T-helper 1 cell treated with Interleukin-12 subunit alpha and Interleukin-12 subunit beta and Interleukin-4 antibody, amounts not matched to agents 30 μg/mL and 1 μg/mL, for 36 hours (primary cell): ENCODE data around the gene OLFML2B.

ENCODE experiments used
- H3K27ac Mint-ChIP-seq: one replicate; pipeline ENCODE4 v1.8.0; 2021; ENCODE audit warnings: mild to moderate bottlenecking, mixed read lengths
- H3K27me3 Mint-ChIP-seq: one replicate; pipeline ENCODE4 v1.8.0; 2021; ENCODE audit warnings: low read depth, mixed read lengths
- H3K36me3 Mint-ChIP-seq: one replicate; pipeline ENCODE4 v1.8.0; 2021; ENCODE audit warnings: low read depth, mixed read lengths
- H3K4me1 Mint-ChIP-seq: one replicate; pipeline ENCODE4 v1.8.0; 2021; ENCODE audit warnings: low read depth, mixed read lengths
- H3K4me3 Mint-ChIP-seq: one replicate; pipeline ENCODE4 v1.8.0; 2021; ENCODE audit warnings: mild to moderate bottlenecking, moderate library complexity, mixed read lengths
- H3K9me3 Mint-ChIP-seq: one replicate; pipeline ENCODE4 v1.8.0; 2021; ENCODE audit warnings: mixed read lengths

The OLFML2B gene

GRCh38 chr1:161987303-161987702 lies 36.4 kb downstream of the OLFML2B start:
- Mint-ChIP-seq H3K27ac (no peak overlapping the region), H3K9me3 (peaks cover 19% of the 10 kb centered on the region), H3K4me1 (no peaks in the 10 kb centered on the region), H3K4me3 (no peak overlapping the region), H3K27me3 (peaks cover 12% of the 10 kb centered on the region), H3K36me3 (no peaks in the 10 kb centered on the region)

DNA sequence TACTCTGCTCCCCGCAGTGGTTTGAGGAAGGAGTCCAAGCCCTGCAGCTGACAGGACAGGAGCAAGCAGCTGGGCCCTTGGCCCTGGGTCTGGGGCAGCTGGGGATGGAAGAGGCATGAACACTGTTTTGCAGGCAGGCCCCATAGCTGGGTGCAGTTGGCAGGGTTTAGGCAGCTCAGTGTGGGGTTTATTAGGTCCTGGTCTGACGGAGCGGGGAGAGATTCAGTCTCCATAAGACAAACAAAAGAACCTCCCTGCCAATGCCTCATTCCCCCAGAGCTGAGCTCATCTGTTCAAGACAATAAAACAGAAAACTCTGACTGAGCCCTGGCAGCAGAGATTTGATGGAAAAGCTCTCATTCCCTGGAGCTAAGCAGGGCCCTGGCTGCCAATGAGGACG lies 37.3 kb downstream of the OLFML2B start:
- no peaks in the 10 kb centered on the region for H3K36me3 Mint-ChIP-seq
- no peaks in the 10 kb centered on the region for H3K4me1 Mint-ChIP-seq
- no peak overlapping the region for H3K4me3 Mint-ChIP-seq
- H3K27ac Mint-ChIP-seq: no peak overlapping the region
- peaks cover 12% of the 10 kb centered on the region for H3K27me3 Mint-ChIP-seq
- H3K9me3 Mint-ChIP-seq: peaks cover 19% of the 10 kb centered on the region

DNA sequence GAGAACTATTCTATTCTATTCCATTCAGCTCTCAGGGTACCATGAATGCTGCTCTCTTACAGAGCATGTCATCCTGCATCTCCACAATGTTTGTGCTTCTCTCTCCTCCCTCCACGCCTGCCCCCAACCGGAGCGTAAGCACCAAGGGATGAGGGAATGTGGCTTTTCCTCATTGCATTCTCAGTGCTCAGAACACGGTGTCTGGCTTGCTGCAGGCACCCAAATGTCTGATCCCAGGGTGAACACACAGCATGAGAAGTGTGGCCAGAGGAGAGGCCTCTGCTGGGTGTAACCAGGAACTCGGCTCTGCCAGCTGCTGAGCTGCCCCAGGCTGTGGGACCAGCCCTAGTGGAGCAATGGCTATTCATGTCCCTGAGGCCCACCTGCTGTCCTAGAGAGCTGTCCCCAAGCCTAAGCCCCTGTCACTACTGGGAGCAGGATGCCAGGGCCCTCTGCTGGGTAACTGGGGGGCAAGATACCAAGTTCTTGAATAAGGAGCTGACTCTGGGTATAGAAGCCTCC lies 38.3 kb downstream of the OLFML2B start:
- Mint-ChIP-seq H3K27me3 (peaks cover 7% of the 10 kb centered on the region), H3K4me1 (no peaks in the 10 kb centered on the region), H3K9me3 (peaks cover 16% of the 10 kb centered on the region), H3K4me3 (no peak overlapping the region), H3K36me3 (no peaks in the 10 kb centered on the region), H3K27ac (no peak overlapping the region)

DNA sequence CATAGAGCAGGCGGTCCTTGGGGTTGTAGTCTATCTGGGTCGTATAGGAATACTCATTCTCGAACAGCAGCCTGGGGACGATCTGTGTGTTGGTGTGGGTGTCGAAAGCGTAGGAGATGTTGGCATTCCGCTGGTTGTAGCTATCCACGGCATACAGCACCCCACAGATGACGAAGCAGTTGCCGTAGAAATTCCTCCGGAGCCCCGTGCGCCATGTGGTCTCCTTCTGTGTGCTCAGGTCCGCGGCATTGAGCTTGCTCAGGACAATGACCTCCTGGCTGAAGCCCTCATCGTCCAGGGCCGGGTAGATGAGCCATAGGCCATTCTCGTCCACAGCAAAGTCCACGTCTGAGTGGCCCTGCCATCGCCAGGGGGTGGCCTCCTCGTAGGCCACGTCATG lies 39.9 kb downstream of the OLFML2B start:
- Mint-ChIP-seq H3K27ac (no peak overlapping the region), H3K4me1 (no peaks in the 10 kb centered on the region), H3K36me3 (no peaks in the 10 kb centered on the region), H3K4me3 (no peak overlapping the region), H3K9me3 (peaks cover 11% of the 10 kb centered on the region), H3K27me3 (peaks cover 3% of the 10 kb centered on the region)

GRCh38 chr1:161982917-161983316 lies 40.8 kb downstream of the OLFML2B start:
- H3K36me3 Mint-ChIP-seq: no peaks in the 10 kb centered on the region
- H3K4me1 Mint-ChIP-seq: no peaks in the 10 kb centered on the region
- H3K27ac Mint-ChIP-seq: no peak overlapping the region
- no peak overlapping the region for H3K4me3 Mint-ChIP-seq
- H3K27me3 Mint-ChIP-seq: peaks cover 3% of the 10 kb centered on the region
- H3K9me3 Mint-ChIP-seq: peaks cover 8% of the 10 kb centered on the region

GRCh38 chr1:161982507-161982895 lies 41.2 kb downstream of the OLFML2B start:
- peaks cover 6% of the 10 kb centered on the region for H3K9me3 Mint-ChIP-seq
- no peak overlapping the region for H3K4me3 Mint-ChIP-seq
- H3K27me3 Mint-ChIP-seq: peaks cover 3% of the 10 kb centered on the region

GRCh38 chr1:161981735-161982506 lies 41.7 kb downstream of the OLFML2B start:
- no peaks in the 10 kb centered on the region for H3K4me1 Mint-ChIP-seq
- peaks cover under 1% of the 10 kb centered on the region for H3K9me3 Mint-ChIP-seq
- H3K27ac Mint-ChIP-seq: no peak overlapping the region
- no peak overlapping the region for H3K4me3 Mint-ChIP-seq
- H3K36me3 Mint-ChIP-seq: no peaks in the 10 kb centered on the region
- H3K27me3 Mint-ChIP-seq: no peaks in the 10 kb centered on the region

More at GRCh38 chr1:161982507-161982895, 41.2 kb downstream of the OLFML2B start:
- Mint-ChIP-seq H3K4me1 (no peaks in the 10 kb centered on the region), H3K36me3 (no peaks in the 10 kb centered on the region), H3K27ac (no peak overlapping the region)

GRCh38 chr1:161981126-161981525 lies 42.5 kb downstream of the OLFML2B start:
- no peak overlapping the region for H3K27ac Mint-ChIP-seq

DNA sequence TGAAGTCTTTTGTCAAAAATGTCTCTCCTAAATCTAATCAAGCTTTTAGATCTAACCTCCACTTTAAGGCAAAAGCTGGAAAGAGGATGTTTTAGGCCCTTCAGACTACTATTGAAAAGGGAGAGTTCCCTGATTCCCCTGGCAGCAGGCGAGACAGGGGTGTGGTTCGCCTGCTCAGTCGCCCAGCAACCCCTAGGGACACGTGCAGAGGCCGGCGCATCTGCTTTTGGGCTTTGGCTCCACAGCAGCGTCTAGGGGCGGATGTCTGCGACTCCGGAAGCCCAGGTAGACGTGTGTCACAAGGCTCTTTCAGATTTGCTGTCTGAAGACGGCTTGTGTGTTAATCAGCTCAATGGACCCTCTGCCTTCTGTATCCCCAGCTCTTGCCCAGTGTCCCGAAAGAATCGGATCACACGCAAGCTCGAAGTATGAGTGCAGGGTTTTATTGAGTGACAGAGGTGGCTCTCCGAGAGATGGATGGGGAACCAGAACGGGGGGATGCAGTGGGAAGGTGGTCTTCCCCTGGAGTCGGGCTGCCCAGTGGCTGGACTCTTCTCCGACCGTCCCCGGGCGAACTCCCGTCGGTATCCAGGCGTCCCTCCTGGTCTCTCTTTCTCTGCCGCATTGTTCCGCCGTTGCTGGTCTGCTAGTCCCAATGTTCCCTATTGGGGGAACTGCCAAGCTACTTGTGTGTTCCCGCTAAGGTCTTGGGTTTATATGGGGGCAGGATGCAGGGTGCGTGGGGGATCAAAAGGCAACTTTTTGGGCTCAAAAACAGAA lies 45.5 kb downstream of the OLFML2B start:
- H3K4me3 Mint-ChIP-seq: no peak overlapping the region
- H3K27ac Mint-ChIP-seq: no peak overlapping the region
- no peaks in the 10 kb centered on the region for H3K36me3 Mint-ChIP-seq
- H3K4me1 Mint-ChIP-seq: no peaks in the 10 kb centered on the region
- H3K9me3 Mint-ChIP-seq: no peaks in the 10 kb centered on the region
- no peaks in the 10 kb centered on the region for H3K27me3 Mint-ChIP-seq

More at GRCh38 chr1:161981126-161981525, 42.5 kb downstream of the OLFML2B start:
- Mint-ChIP-seq H3K27me3 (no peaks in the 10 kb centered on the region), H3K36me3 (no peaks in the 10 kb centered on the region), H3K4me3 (no peak overlapping the region), H3K4me1 (no peaks in the 10 kb centered on the region), H3K9me3 (no peaks in the 10 kb centered on the region)

GRCh38 chr1:161973924-161974845 lies 49.5 kb downstream of the OLFML2B start:
- no peak overlapping the region for H3K4me3 Mint-ChIP-seq
- H3K27me3 Mint-ChIP-seq: no peaks in the 10 kb centered on the region
- H3K4me1 Mint-ChIP-seq: no peaks in the 10 kb centered on the region

DNA sequence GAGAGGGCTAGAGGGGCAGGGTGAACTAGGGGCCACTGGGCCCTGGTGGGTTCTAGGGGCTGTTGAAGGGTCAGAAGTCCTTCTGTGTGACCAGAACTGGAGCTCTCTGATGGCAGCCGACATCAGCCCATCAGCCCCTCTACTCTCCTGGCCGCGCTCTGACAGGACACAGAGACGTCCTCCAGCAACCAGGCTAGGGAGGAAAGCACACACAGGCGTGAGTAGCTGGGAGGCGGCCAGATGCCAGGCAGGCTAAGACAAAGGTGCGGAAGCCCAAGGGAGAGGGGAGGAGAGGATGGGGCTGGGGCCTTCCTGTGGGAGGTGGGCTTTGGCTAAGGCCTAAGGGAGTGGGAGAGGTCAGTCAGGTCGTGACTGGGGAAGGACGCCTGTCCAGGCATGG lies 50.8 kb downstream of the OLFML2B start:
- peaks cover 2% of the 10 kb centered on the region for H3K36me3 Mint-ChIP-seq
- no peaks in the 10 kb centered on the region for H3K4me1 Mint-ChIP-seq
- no peaks in the 10 kb centered on the region for H3K27me3 Mint-ChIP-seq
- no peaks in the 10 kb centered on the region for H3K9me3 Mint-ChIP-seq
- no peak overlapping the region for H3K4me3 Mint-ChIP-seq
- no peak overlapping the region for H3K27ac Mint-ChIP-seq

More at GRCh38 chr1:161973924-161974845, 49.5 kb downstream of the OLFML2B start:
- no peaks in the 10 kb centered on the region for H3K9me3 Mint-ChIP-seq
- H3K36me3 Mint-ChIP-seq: no peaks in the 10 kb centered on the region
- H3K27ac Mint-ChIP-seq: no peak overlapping the region

GRCh38 chr1:161970633-161971032 lies 53.0 kb downstream of the OLFML2B start:
- H3K4me3 Mint-ChIP-seq: no peak overlapping the region
- no peak overlapping the region for H3K27ac Mint-ChIP-seq
- H3K4me1 Mint-ChIP-seq: no peaks in the 10 kb centered on the region
- peaks cover 10% of the 10 kb centered on the region for H3K36me3 Mint-ChIP-seq
- H3K27me3 Mint-ChIP-seq: no peaks in the 10 kb centered on the region
- H3K9me3 Mint-ChIP-seq: no peaks in the 10 kb centered on the region

- no peak overlapping the region for H3K4me3 Mint-ChIP-seq
- no peaks in the 10 kb centered on the region for H3K4me1 Mint-ChIP-seq
- no peaks in the 10 kb centered on the region for H3K27me3 Mint-ChIP-seq
- H3K36me3 Mint-ChIP-seq: peaks cover 10% of the 10 kb centered on the region
- H3K27ac Mint-ChIP-seq: no peak overlapping the region
- H3K9me3 Mint-ChIP-seq: no peaks in the 10 kb centered on the region
Measured at GRCh38 chr1:161970036-161970435, 53.6 kb downstream of the OLFML2B start.

DNA sequence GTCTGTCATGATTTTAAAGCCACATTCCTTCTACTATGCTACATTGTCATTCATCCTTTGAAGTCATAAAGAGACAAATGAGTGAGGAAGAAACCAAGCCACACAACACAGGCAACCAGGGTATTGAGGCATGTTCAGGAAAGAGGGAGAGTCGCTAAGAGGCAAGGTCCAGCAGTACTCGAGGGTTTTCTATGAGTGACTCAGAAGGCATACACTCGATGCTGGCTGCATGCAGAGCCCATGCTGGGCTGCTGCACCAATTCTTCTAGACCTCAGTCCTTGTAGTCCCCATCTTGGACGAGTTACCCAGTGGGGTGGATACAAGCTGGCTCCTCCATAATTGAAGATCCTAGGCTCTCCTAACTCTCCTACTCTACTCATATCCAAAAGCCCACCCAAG lies 57.6 kb downstream of the OLFML2B start:
- Mint-ChIP-seq H3K27me3 (no peaks in the 10 kb centered on the region), H3K27ac (no peak overlapping the region), H3K4me1 (peaks cover 13% of the 10 kb centered on the region), H3K4me3 (no peak overlapping the region), H3K9me3 (no peaks in the 10 kb centered on the region), H3K36me3 (peaks cover 17% of the 10 kb centered on the region)
